HUES48 (cell line): ENCODE data around the gene LITAFD.

Experiments used
- H3K27ac ChIP-seq: one replicate; pipeline ENCODE4 v1.7.0; 2013; ENCODE audit warnings: low read depth, low read length, inconsistent platforms
- H3K27me3 ChIP-seq: 2 replicates; pipeline ENCODE4 v1.6.1; 2013; ENCODE audit warnings: mild to moderate bottlenecking, low read length; ENCODE audit not compliant: control insufficient read depth, insufficient read depth
- H3K36me3 ChIP-seq: 2 replicates; pipeline ENCODE4 v1.6.1; 2013; ENCODE audit warnings: low read length; ENCODE audit not compliant: control insufficient read depth, insufficient read depth
- H3K4me1 ChIP-seq: 2 replicates; pipeline ENCODE4 v1.6.1; 2013; ENCODE audit warnings: mild to moderate bottlenecking, low read length; ENCODE audit not compliant: control insufficient read depth, insufficient read depth
- H3K4me3 ChIP-seq: 2 replicates; pipeline ENCODE4 v1.5.1; 2013; ENCODE audit warnings: mild to moderate bottlenecking, low read depth, low read length
- H3K9ac ChIP-seq: 2 replicates; pipeline ENCODE4 v1.6.1; 2013; ENCODE audit warnings: mild to moderate bottlenecking, low read depth, low read length, moderate library complexity
- H3K9me3 ChIP-seq: 2 replicates; pipeline ENCODE4 v1.6.1; 2013; ENCODE audit warnings: low read length; ENCODE audit not compliant: control insufficient read depth, insufficient read depth

Gene LITAFD

DNA sequence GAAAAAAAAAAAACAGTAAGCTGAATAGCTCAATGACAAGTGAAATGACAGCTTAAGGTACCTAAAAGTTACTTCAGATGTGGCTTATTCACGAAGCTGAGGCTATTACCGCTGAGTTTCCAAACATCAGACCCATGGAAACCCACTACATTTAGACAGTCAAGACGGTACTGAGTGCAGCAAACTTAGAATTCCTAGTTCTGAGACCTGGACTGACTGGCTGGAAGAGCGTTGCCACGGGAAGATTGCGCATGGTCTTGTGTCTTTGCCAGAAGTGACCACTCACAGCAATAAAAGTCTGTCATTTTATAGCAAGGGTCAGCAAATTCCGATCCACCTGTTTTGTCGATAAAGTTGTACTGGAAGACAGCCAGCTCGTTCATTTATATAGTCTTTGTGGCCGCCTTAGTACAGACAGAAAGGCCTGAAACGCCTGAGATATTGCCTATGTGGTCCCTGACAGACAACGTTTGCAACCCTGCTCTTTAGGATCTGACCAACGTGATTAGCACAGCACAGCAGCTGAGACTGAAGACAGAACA, 19.2 kb downstream of the LITAFD start:
- peaks cover 99% of the 10 kb centered on the region for H3K36me3 ChIP-seq

GRCh38 chr16:8903004-8903403, 20.9 kb downstream of the LITAFD start:
- Histone ChIP-seq H3K9me3 (no peaks in the 10 kb centered on the region), H3K36me3 (peaks cover 100% of the 10 kb centered on the region), H3K27me3 (no peaks in the 10 kb centered on the region)

More for the DNA sequence above, 19.2 kb downstream of the LITAFD start:
- Histone ChIP-seq H3K9ac (no peak overlapping the region), H3K27ac (no peak overlapping the region), H3K4me3 (no peak overlapping the region), H3K27me3 (no peaks in the 10 kb centered on the region), H3K9me3 (no peaks in the 10 kb centered on the region), H3K4me1 (no peaks in the 10 kb centered on the region)

GRCh38 chr16:8904018-8904430, 21.9 kb downstream of the LITAFD start:
- H3K4me1 ChIP-seq, result no peaks in the 10 kb centered on the region
- H3K27me3 ChIP-seq, result no peaks in the 10 kb centered on the region
- no peak overlapping the region for H3K9ac ChIP-seq
- H3K4me3 ChIP-seq, result no peak overlapping the region
- H3K36me3 ChIP-seq, result peaks cover 100% of the 10 kb centered on the region
- H3K9me3 ChIP-seq, result no peaks in the 10 kb centered on the region
- H3K27ac ChIP-seq, result no peak overlapping the region

More at GRCh38 chr16:8903004-8903403, 20.9 kb downstream of the LITAFD start:
- no peak overlapping the region for H3K27ac ChIP-seq
- H3K4me3 ChIP-seq, result no peak overlapping the region
- no peak overlapping the region for H3K9ac ChIP-seq
- H3K4me1 ChIP-seq, result no peaks in the 10 kb centered on the region

GRCh38 chr16:8905168-8905762, 23.1 kb downstream of the LITAFD start:
- Histone ChIP-seq H3K36me3 (peaks cover 99% of the 10 kb centered on the region), H3K27ac (no peak overlapping the region), H3K27me3 (no peaks in the 10 kb centered on the region), H3K4me3 (no peak overlapping the region), H3K9me3 (no peaks in the 10 kb centered on the region), H3K9ac (no peak overlapping the region), H3K4me1 (no peaks in the 10 kb centered on the region)

DNA sequence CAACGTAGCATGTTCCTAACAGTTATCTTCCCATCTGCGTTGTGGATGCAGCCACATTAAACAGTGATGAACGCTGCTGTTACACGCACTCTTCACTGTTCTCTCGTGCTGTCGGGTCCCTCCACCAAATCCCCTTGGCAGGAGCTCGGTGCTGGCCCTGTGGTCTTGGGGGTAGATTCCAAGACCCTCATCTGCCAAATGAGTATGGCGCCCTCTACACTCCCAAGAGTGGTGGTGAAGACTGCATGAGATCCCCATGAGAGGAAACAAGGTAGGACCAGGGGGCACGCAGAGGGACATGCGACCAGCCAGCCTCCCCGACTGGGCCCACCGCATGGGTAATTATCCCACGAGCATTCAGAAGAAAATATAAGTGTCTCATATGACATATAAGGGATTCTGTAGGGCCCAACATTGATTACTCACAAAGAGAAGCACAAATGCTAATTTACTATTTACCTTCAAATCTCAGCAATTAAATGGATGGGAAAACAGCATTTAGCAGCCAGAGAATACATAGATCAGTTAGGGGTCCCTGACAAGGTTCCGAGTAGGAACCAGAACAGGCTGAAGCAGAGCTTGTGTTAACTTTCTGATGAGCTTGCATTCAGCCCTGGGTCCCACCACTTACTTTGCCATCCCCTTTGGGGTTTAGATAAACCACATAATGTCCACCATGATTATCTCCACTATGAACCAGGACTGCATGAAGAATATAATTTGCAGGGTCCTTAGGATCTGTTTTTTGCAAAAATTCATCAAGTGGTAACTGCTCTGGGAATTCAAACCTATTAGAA, 23.8 kb downstream of the LITAFD start:
- no peak overlapping the region for H3K4me3 ChIP-seq
- peaks cover 99% of the 10 kb centered on the region for H3K36me3 ChIP-seq

DNA sequence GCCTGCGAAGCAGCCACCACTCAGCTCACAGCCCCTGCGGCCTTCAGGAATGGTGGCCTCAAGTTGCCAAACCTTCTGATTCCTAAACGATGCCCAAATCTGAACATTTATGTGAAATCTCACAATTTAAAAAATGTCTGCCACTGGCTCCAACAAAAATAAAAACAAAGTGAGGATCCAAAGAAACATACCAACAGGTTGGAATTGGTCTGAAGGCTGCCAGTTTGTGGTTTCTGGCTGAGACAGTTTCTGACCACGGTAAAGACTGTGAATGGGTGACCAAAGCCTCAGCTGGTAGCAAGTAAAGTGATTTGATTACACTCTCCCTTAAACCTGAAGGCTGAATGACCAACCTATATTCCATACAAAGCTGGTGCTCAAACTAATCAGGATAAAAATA, 24.9 kb downstream of the LITAFD start:
- Histone ChIP-seq H3K4me1 (peaks cover 11% of the 10 kb centered on the region), H3K9me3 (no peaks in the 10 kb centered on the region), H3K36me3 (peaks cover 99% of the 10 kb centered on the region), H3K27me3 (no peaks in the 10 kb centered on the region), H3K27ac (no peak overlapping the region), H3K4me3 (no peak overlapping the region), H3K9ac (no peak overlapping the region)

More for the DNA sequence above, 23.8 kb downstream of the LITAFD start:
- Histone ChIP-seq H3K27me3 (no peaks in the 10 kb centered on the region), H3K9ac (no peak overlapping the region), H3K27ac (peak overlapping the region; percentile 22), H3K4me1 (peaks cover 4% of the 10 kb centered on the region), H3K9me3 (no peaks in the 10 kb centered on the region)

DNA sequence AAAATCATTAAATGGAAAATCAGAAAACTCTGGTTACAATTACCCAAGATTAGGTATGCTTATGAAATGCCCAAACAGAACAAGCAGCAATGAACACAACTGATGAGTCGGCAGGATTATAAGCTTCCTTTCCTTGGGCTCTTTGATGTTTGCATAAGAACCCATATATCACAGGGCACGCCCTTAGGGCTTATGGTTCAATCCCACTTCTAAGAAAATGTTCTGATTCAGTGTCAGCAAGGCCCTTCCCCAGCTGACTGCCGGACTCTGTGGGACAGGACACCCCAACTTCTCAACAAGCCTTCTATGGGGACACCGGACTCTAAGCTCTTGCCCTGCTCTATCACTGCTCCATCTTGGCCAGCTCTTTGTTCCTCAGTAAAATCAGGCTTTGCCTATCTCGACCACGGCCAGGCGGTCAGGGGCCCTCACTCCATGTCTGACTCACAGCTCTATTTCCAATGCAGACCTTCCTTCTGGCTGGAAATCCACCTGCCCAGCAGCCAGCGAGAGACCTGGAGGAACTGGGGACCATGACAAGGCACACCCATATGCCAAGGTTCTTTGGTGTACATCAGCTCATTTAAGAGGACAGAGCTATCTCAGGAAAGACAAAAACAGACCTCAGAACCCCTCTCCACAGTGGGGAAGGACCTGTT, 26.8 kb downstream of the LITAFD start:
- Histone ChIP-seq H3K9ac (no peak overlapping the region), H3K36me3 (peaks cover 98% of the 10 kb centered on the region), H3K9me3 (no peaks in the 10 kb centered on the region), H3K4me1 (peaks cover 11% of the 10 kb centered on the region), H3K27ac (no peak overlapping the region), H3K4me3 (no peak overlapping the region), H3K27me3 (no peaks in the 10 kb centered on the region)

DNA sequence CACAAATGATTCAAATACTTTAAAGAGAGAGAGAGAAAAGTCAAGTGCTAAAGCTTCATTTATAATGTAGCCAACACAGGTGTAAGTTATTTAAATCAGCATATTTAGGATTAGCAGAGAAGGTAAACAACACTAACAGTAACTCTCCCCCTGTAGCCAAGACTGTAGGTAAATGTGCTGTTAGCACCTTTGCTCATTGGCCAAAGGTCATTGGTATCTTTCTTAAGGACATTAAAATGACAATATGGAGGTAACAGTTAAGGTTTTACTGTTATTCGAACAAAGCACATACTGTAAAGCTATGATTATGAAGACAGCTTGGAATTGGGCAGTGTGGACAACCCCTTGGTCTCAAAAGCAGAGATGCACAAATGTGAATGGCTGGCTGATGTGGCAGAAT, 28.7 kb downstream of the LITAFD start:
- peaks cover 98% of the 10 kb centered on the region for H3K36me3 ChIP-seq
- no peaks in the 10 kb centered on the region for H3K9me3 ChIP-seq
- H3K27me3 ChIP-seq, result no peaks in the 10 kb centered on the region
- no peak overlapping the region for H3K9ac ChIP-seq
- no peak overlapping the region for H3K4me3 ChIP-seq
- no peak overlapping the region for H3K27ac ChIP-seq
- H3K4me1 ChIP-seq, result peaks cover 11% of the 10 kb centered on the region

DNA sequence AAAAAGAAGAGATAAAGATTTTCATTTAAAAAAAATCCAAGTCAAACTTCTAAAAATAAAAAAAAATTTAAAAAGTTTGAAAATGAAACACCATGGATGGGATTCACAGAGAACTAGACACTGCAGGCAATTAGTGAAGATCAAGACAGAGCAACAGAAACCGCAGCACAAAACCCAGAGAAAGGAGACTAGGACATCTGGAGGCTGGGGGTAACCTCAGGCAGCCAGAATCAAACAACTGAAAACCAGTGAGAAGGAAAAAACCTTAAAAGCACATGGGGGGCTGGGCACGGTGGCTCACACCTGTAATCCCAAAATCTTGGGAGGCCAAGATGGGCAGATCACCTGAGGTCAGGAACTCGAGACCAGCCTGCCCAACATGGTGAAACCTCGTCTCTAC, 30.6 kb downstream of the LITAFD start:
- Histone ChIP-seq H3K9me3 (no peaks in the 10 kb centered on the region), H3K4me1 (peaks cover 11% of the 10 kb centered on the region), H3K27me3 (no peaks in the 10 kb centered on the region), H3K27ac (no peak overlapping the region), H3K4me3 (no peak overlapping the region), H3K9ac (no peak overlapping the region), H3K36me3 (peaks cover 98% of the 10 kb centered on the region)

DNA sequence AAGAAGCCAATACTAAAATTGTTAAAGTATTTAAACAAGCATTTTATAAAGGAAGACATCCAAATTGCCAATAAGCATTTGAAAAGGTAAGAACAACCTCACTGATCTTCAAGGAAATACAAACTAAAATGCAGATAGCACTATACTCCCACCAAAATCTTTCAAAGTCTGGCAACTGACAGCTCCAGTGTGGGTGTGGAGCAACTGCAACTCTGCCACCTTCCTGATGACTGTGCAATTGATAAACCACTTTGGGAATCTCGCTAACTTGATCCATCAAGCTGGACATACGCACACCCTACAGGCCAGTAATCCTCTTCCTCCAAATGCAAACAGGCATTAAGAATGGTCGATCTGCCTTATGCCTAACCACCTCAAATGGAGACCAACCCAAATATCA, 31.9 kb downstream of the LITAFD start:
- Histone ChIP-seq H3K4me1 (peaks cover 11% of the 10 kb centered on the region), H3K4me3 (no peak overlapping the region), H3K27ac (no peak overlapping the region), H3K27me3 (no peaks in the 10 kb centered on the region), H3K9ac (no peak overlapping the region), H3K9me3 (no peaks in the 10 kb centered on the region), H3K36me3 (peaks cover 97% of the 10 kb centered on the region)
